H1 (cell line): ENCODE data around the gene DSTYK. TPM values are rescaled to one million over a fixed set of nuclear protein-coding genes. Genes with fewer than 3 reads are reported as not detected.

Experiments used
- BACH1 ChIP-seq: IDR thresholded peaks from 2 replicates; pipeline ENCODE4 v1.6.1; 2012; ENCODE audit warnings: low read length, improper control_type of control experiment
- CEBPB ChIP-seq: IDR thresholded peaks from 2 replicates; pipeline ENCODE4 v1.6.1; 2012; ENCODE audit warnings: low read depth, low read length
- HDAC6 ChIP-seq: IDR thresholded peaks from one replicate; pipeline ENCODE4 v1.7.1; 2012; ENCODE audit warnings: low read depth, mild to moderate bottlenecking, inconsistent platforms, low read length, moderate library complexity
- MAFK ChIP-seq: IDR thresholded peaks from 2 replicates; pipeline ENCODE4 v1.6.1; 2012; ENCODE audit warnings: low read depth, mild to moderate bottlenecking, improper control_type of control experiment, low read length
- PHF8 ChIP-seq: fragments of 200-600 bp; sonication (generic); conservative IDR thresholded peaks from 2 replicates; pipeline ENCODE4 v1.7.1; 2012; ENCODE audit warnings: low read depth, mild to moderate bottlenecking, inconsistent platforms, low read length, moderate library complexity
- ZNF274 ChIP-seq: IDR thresholded peaks from 2 replicates; pipeline ENCODE4 v1.7.0; 2012; ENCODE audit warnings: low read length, borderline replicate concordance; ENCODE audit errors: extremely low read depth
- polyA plus RNA-seq, 7 experiments: library from polyadenylated mRNA; depleted of rRNA in 3 of 7; stranded (reverse) in 5 of 7; unstranded in 2 of 7; fragments of >200 nt in 5 of 7; fragments of 200-250 nt in 2 of 7; gene quantifications; 1 replicate in 5 of 7; 2 replicates in 1 of 7; 4 replicates in 1 of 7; pipeline versions ENCODE4 v1.2.1 to v1.2.3, GENCODE V29; 2011 to 2013; ENCODE audit warnings: missing spikeins in 2 of 7, mixed read lengths in 2 of 7
- total RNA-seq: library from RNA; stranded (reverse); fragmentation: NEBNext Ultra II Directional; extraction: Animal tissue kit (Norgen Biotek cat#: 25700); gene quantifications from 2 replicates; pipeline ENCODE4 v1.2.1, GENCODE V29; 2021
- TF ChIP-seq, protein P1 (sequence below): fragments of 300-600 bp; sonication (generic); IDR thresholded peaks from 2 replicates; pipeline ENCODE4 v1.7.1; 2012; ENCODE audit warnings: low read length, moderate library complexity, mild to moderate bottlenecking, inconsistent platforms; ENCODE audit not compliant: insufficient replicate concordance
- TF ChIP-seq, protein P2 (sequence below): IDR thresholded peaks from 2 replicates; pipeline ENCODE4 v1.6.1; 2012; ENCODE audit warnings: inconsistent platforms

The DSTYK gene
- total and polyA plus RNA-seq, 2 of the 8 experiments (the other 6 are each of a cell fraction or from before 2014, with no cell fraction given) = 2.7 to 8.5 TPM

GRCh38 chr1:205162301-205162700 lies 49.2 kb downstream of the DSTYK start (continued):
- TF ChIP-seq, protein P1, sequence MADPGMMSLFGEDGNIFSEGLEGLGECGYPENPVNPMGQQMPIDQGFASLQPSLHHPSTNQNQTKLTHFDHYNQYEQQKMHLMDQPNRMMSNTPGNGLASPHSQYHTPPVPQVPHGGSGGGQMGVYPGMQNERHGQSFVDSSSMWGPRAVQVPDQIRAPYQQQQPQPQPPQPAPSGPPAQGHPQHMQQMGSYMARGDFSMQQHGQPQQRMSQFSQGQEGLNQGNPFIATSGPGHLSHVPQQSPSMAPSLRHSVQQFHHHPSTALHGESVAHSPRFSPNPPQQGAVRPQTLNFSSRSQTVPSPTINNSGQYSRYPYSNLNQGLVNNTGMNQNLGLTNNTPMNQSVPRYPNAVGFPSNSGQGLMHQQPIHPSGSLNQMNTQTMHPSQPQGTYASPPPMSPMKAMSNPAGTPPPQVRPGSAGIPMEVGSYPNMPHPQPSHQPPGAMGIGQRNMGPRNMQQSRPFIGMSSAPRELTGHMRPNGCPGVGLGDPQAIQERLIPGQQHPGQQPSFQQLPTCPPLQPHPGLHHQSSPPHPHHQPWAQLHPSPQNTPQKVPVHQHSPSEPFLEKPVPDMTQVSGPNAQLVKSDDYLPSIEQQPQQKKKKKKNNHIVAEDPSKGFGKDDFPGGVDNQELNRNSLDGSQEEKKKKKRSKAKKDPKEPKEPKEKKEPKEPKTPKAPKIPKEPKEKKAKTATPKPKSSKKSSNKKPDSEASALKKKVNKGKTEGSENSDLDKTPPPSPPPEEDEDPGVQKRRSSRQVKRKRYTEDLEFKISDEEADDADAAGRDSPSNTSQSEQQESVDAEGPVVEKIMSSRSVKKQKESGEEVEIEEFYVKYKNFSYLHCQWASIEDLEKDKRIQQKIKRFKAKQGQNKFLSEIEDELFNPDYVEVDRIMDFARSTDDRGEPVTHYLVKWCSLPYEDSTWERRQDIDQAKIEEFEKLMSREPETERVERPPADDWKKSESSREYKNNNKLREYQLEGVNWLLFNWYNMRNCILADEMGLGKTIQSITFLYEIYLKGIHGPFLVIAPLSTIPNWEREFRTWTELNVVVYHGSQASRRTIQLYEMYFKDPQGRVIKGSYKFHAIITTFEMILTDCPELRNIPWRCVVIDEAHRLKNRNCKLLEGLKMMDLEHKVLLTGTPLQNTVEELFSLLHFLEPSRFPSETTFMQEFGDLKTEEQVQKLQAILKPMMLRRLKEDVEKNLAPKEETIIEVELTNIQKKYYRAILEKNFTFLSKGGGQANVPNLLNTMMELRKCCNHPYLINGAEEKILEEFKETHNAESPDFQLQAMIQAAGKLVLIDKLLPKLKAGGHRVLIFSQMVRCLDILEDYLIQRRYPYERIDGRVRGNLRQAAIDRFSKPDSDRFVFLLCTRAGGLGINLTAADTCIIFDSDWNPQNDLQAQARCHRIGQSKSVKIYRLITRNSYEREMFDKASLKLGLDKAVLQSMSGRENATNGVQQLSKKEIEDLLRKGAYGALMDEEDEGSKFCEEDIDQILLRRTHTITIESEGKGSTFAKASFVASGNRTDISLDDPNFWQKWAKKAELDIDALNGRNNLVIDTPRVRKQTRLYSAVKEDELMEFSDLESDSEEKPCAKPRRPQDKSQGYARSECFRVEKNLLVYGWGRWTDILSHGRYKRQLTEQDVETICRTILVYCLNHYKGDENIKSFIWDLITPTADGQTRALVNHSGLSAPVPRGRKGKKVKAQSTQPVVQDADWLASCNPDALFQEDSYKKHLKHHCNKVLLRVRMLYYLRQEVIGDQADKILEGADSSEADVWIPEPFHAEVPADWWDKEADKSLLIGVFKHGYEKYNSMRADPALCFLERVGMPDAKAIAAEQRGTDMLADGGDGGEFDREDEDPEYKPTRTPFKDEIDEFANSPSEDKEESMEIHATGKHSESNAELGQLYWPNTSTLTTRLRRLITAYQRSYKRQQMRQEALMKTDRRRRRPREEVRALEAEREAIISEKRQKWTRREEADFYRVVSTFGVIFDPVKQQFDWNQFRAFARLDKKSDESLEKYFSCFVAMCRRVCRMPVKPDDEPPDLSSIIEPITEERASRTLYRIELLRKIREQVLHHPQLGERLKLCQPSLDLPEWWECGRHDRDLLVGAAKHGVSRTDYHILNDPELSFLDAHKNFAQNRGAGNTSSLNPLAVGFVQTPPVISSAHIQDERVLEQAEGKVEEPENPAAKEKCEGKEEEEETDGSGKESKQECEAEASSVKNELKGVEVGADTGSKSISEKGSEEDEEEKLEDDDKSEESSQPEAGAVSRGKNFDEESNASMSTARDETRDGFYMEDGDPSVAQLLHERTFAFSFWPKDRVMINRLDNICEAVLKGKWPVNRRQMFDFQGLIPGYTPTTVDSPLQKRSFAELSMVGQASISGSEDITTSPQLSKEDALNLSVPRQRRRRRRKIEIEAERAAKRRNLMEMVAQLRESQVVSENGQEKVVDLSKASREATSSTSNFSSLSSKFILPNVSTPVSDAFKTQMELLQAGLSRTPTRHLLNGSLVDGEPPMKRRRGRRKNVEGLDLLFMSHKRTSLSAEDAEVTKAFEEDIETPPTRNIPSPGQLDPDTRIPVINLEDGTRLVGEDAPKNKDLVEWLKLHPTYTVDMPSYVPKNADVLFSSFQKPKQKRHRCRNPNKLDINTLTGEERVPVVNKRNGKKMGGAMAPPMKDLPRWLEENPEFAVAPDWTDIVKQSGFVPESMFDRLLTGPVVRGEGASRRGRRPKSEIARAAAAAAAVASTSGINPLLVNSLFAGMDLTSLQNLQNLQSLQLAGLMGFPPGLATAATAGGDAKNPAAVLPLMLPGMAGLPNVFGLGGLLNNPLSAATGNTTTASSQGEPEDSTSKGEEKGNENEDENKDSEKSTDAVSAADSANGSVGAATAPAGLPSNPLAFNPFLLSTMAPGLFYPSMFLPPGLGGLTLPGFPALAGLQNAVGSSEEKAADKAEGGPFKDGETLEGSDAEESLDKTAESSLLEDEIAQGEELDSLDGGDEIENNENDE = no peak
- TF ChIP-seq HDAC6 (no peak), CEBPB (no peak), PHF8 (no peak), MAFK (no peak), BACH1 (no peak), ZNF274 (no peak)
- TF ChIP-seq, protein P2, sequence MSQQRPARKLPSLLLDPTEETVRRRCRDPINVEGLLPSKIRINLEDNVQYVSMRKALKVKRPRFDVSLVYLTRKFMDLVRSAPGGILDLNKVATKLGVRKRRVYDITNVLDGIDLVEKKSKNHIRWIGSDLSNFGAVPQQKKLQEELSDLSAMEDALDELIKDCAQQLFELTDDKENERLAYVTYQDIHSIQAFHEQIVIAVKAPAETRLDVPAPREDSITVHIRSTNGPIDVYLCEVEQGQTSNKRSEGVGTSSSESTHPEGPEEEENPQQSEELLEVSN = no peak
